Right cardiac atrium (tissue), 5 donors: ENCODE results near the gene GALNTL6. TPM values are rescaled to one million over a fixed set of nuclear protein-coding genes. Genes with fewer than 3 reads are reported as not detected.

Source experiments
- ATAC-seq, 2 donors: fragments of 200-7000 bp; cut with Tn5 transposase; one replicate each; pipeline versions ENCODE4 v1.8.0 to v1.9.1; 2020; ENCODE audit warnings: moderate library complexity in 2 of 2, mild to moderate bottlenecking in 1 of 2
- DNase-seq, 3 donors: peaks; one replicate each; pipeline ENCODE4 v3.0.0-alpha.2; 2020
- H3K27ac ChIP-seq: one replicate; pipeline ENCODE4 v1.5.1; 2013; ENCODE audit warnings: mild to moderate bottlenecking, low read length, control low read depth, moderate library complexity
- H3K27me3 ChIP-seq: one replicate; pipeline ENCODE4 v1.6.1; 2013; ENCODE audit not compliant: control insufficient read depth, insufficient read depth
- H3K4me1 ChIP-seq: one replicate; pipeline ENCODE4 v1.6.1; 2013; ENCODE audit warnings: low read length; ENCODE audit not compliant: control insufficient read depth, insufficient read depth
- H3K4me3 ChIP-seq: one replicate; pipeline ENCODE4 v1.5.1; 2013; ENCODE audit warnings: low read length, control low read depth
- H3K9me3 ChIP-seq: one replicate; pipeline ENCODE4 v1.6.1; 2013; ENCODE audit warnings: low read length; ENCODE audit not compliant: control insufficient read depth
- WGBS: extraction: QIAGEN DNeasy Blood & Tissue Kit; methylation state at CpG from one replicate; pipeline ENCODE4 v1.1.7; 2013; 5-methylcytosine and 5-hydroxymethylcytosine counted together
- intact Hi-C, 4 donors: fragments of 100-400 bp; cut with DNase I; formaldehyde crosslinking; loops; one replicate each; pipeline versions ENCODE4 v1.11.0 to v1.14.0; 2022 to 2023
- polyA plus RNA-seq: library from polyadenylated mRNA; stranded (reverse); fragments of 200-250 nt; gene quantifications from one replicate; pipeline ENCODE4 v1.2.3, GENCODE V29; 2013
- total RNA-seq, 4 donors: library from RNA; stranded (reverse); fragmentation: NEBNext Ultra II Directional; extraction: Animal tissue kit (Norgen Biotek cat#: 25700); gene quantifications; one replicate each; pipeline ENCODE4 v1.2.1, GENCODE V29; 2021
- donor health status: healthy with polysubstance abuse.
- donor health status: DM: no; HTN: yes; CAD: no.
- donor health status: DM: no; HTN: no; CAD: no.
- donor health status: DM: no; HTN: yes; CAD: no; lungs with severe emphysema.
- donor health status: DM: yes; HTN: yes; CAD: no.

GALNTL6 gene
- total and polyA plus RNA-seq, 5 donors, result not detected

DNA sequence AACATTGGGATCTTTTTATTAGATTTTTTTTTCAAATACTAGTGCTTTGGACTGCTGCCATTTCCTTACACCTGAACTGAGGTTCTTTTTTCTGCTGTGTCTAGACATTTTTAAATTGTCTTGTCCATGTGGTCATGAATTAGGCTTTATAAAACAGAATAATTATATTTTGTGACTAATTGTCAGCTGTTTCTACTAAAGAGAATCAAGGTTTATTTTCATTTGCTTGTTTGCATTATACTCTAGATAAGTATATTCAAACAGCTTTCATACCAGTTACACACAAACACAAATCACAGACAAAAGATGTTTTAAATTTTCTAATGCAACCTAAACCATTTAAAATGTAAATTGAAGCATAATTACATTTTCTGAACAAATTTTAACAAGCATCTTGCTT lies 194.7 kb downstream of the GALNTL6 start:
- intact Hi-C loops, result no loop called here

DNA sequence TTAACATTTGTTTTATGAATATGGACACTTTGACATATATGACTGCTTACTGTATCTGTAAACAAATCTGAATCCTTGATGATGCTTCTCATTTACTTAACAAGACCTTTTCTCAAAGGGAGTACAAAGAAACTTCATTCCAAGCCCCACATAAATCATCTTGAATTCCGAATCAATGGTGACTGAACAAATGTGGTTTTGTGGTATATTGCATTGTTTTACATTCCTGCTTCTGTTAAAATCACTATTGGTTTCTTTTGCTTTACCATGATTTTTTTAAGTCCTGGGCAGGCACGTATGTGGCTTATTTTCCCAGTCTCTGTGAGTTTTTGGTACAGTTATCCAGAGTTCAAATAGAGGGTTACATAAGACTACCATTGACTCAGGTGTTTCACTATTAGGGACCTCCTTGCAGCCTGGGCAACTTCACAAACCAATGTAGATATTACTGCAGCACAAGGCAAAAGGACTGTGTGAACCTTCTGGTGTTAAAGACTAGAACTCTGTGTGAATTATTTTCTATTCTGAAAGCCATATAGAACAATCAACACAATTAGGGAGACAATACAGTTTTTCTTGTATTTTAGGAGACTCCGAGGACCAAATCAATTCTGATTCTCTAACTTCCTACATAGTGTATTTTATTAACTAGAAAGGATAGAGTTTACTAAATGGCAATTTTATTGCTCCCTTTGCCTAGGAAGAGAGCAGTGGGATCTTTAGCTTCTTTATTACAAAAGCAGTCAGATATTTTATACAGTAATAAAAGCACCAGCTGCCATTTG lies 196.4 kb downstream of the GALNTL6 start:
- ATAC-seq (no peak), DNase-seq (no peak)
- 70% methylated on average over 3 of the region's 3 CpGs for WGBS
- Histone ChIP-seq H3K9me3 (no peaks in the 10 kb centered on the region), H3K27me3 (no peaks in the 10 kb centered on the region), H3K4me1 (no peaks in the 10 kb centered on the region), H3K4me3 (no peak overlapping the region), H3K27ac (no peak overlapping the region)
- intact Hi-C loops, result no loop called here

More for the DNA sequence above, 194.7 kb downstream of the GALNTL6 start:
- Histone ChIP-seq H3K27ac (no peak overlapping the region), H3K27me3 (no peaks in the 10 kb centered on the region), H3K4me1 (no peaks in the 10 kb centered on the region), H3K4me3 (no peak overlapping the region), H3K9me3 (no peaks in the 10 kb centered on the region)
- DNase-seq, result no peak
- ATAC-seq, result no peak

DNA sequence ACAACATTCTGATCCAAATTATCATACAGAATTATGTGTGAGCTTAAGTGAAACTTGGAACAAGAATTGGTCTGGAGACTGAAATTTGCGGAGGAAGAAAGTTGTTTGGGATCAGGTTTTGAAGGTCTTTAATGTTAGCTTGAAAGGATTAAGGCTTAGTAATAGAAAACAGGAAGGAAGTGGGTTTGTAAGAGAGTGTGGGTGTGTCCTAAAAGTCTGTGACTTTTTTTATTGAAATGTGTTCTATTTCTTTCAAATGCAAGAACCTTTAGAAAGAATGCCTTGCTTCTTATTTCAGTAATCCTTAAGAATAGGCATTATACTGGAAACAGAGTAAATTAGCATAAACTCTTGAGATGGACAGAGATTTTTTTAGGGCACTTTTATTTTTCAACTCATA lies 198.0 kb downstream of the GALNTL6 start:
- H3K9me3 ChIP-seq, result no peaks in the 10 kb centered on the region
- no peak overlapping the region for H3K4me3 ChIP-seq
- no peaks in the 10 kb centered on the region for H3K4me1 ChIP-seq
- DNase-seq (no peak), ATAC-seq (no peak)
- H3K27ac ChIP-seq, result no peak overlapping the region
- 51% methylated on average over 1 of the region's 1 CpG for WGBS
- intact Hi-C loops, result no loop called here
- no peaks in the 10 kb centered on the region for H3K27me3 ChIP-seq

DNA sequence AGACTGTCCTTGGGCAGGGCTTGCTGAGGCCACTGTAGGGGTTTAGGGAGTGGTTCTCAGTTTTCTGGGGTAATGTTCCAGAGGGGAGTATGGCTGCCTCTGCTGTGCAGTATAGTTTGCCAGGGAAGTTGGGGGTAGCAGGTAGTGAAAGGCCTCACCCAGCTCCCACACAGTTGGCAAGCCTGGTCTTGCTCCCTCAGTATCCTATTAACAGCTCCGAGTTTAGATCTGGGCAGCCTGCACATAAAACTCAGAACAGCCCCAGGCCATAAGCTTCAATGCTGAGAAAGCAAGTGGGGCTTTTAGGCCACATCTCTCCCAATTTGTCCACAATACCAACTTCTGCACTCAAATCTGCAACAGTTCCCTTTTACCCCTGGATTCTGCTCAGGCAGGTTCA lies 205.2 kb downstream of the GALNTL6 start:
- no peak for DNase-seq
- Histone ChIP-seq H3K9me3 (no peaks in the 10 kb centered on the region), H3K4me1 (no peaks in the 10 kb centered on the region), H3K27ac (no peak overlapping the region), H3K4me3 (no peak overlapping the region), H3K27me3 (no peaks in the 10 kb centered on the region)
- 76% methylated on average over 1 of the region's 1 CpG for WGBS
- ATAC-seq, result no peak
- intact Hi-C loops, result no loop called here

DNA sequence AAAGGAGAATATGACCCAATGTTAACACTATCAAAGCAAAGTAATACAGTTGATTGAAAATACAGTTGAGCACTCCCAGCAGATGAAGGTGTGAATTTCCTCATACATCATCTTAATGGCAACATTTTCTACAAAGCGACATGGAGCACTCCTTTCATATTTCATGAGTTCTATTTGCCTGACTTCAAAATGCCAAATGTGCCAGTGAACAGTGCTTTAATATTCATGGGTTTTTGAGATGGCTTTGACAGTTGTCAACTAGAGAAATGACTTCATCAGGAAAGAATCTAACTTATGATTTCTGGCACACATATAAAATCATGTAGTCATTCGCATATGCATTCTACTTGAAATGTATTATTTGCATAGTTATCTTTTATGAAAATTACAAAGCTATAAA lies 222.4 kb downstream of the GALNTL6 start:
- DNase-seq (no peak), ATAC-seq (no peak)
- H3K4me3 ChIP-seq, result no peak overlapping the region
- no peak overlapping the region for H3K27ac ChIP-seq
- no peaks in the 10 kb centered on the region for H3K27me3 ChIP-seq
- no peaks in the 10 kb centered on the region for H3K4me1 ChIP-seq
- WGBS, result 75% methylated on average over 2 of the region's 2 CpGs
- intact Hi-C loops, result no loop called here
- no peaks in the 10 kb centered on the region for H3K9me3 ChIP-seq

DNA sequence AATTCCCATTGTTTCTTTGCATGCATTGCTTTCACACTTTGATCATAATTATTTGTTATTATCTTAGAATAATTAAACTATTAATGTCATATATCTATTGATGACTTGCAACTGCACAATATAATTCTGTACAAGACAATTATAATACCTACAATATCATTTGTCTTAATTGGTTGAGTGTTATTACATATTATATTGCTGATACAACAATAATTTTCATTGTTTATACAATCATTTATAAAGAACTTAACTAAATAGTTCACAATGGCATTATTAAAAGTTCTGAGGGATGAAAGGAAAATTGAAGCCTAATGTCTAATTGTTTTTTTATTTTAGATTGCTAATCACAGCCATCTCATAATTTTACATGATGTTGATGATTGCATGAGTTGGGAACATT lies 227.6 kb downstream of the GALNTL6 start:
- DNase-seq (no peak), ATAC-seq (no peak)
- Histone ChIP-seq H3K4me3 (no peak overlapping the region), H3K27me3 (no peaks in the 10 kb centered on the region), H3K27ac (no peak overlapping the region), H3K4me1 (no peaks in the 10 kb centered on the region), H3K9me3 (no peaks in the 10 kb centered on the region)
- intact Hi-C loops, result no loop called here

DNA sequence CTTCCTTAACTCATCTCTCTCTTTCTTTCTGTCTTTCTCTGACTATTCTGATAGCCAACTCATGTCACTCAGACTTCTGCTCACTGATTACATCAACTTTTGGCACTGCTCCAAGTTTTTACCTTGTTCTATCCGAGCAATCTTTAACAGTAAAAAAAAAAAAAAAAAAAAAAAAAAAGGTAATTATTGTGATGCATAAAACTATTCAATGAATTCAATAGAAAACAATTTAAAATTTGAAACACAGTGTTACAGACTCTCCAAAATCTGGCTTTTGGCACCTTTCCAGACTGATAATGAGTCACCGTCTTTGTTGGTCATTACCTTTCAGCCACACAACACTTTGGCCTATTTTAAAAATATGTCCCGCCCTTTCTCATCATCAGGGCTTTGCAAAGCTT lies 229.5 kb downstream of the GALNTL6 start:
- whole genome bisulfite sequencing, result 48% methylated on average over 3 of the region's 3 CpGs
- DNase-seq, result no peak
- no peak overlapping the region for H3K4me3 ChIP-seq
- ATAC-seq, result no peak
- no peak overlapping the region for H3K27ac ChIP-seq
- H3K9me3 ChIP-seq, result no peaks in the 10 kb centered on the region
- intact Hi-C loops, result no loop called here
- no peaks in the 10 kb centered on the region for H3K27me3 ChIP-seq
- no peaks in the 10 kb centered on the region for H3K4me1 ChIP-seq

DNA sequence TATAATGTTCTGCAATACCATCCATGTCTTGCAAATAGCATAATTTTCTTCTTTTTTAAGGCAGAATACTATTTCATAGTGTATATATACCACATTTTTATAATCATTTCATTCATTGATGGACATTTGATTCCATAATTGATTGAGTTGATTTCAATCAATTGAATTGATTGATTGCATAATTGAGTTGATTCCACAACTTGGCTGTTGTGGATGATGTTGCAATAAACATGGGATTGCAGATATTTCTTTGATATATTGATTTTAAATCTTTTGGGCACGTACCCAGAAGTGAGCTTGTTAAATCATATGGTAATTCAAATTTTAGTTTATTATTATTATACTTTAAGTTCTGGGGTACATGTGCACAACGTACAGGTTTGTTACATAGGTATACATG lies 232.8 kb downstream of the GALNTL6 start:
- H3K4me1 ChIP-seq, result no peaks in the 10 kb centered on the region
- ATAC-seq (no peak), DNase-seq (no peak)
- WGBS, result 77% methylated on average over 2 of the region's 2 CpGs
- H3K27me3 ChIP-seq, result no peaks in the 10 kb centered on the region
- no peak overlapping the region for H3K4me3 ChIP-seq
- intact Hi-C loops, result no loop called here
- H3K27ac ChIP-seq, result no peak overlapping the region
- peaks cover under 1% of the 10 kb centered on the region for H3K9me3 ChIP-seq

DNA sequence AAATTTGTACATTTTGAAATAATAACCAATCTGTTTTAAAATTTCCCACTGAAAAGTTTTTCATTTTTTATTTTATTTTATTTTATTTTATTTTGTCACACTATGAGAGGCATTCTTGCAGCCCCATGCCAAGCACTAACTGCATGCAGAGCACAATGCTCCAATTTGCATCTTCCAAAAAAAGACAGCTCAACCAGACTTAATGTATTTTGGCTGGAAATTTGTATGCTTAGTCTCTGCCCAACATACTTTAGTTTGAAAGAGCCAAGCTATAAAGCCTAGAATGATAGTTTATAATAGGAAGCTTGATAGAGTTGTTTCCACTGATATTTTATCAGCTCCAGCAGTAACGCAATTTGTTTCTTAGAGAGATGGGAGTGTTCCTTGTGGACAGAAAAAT lies 235.5 kb downstream of the GALNTL6 start:
- WGBS, result 44% methylated on average over 1 of the region's 1 CpG
- Histone ChIP-seq H3K27ac (no peak overlapping the region), H3K4me1 (no peaks in the 10 kb centered on the region), H3K4me3 (no peak overlapping the region), H3K27me3 (no peaks in the 10 kb centered on the region), H3K9me3 (peaks cover 2% of the 10 kb centered on the region)
- intact Hi-C loops, result no loop called here
- no peak for ATAC-seq
- DNase-seq, result no peak

DNA sequence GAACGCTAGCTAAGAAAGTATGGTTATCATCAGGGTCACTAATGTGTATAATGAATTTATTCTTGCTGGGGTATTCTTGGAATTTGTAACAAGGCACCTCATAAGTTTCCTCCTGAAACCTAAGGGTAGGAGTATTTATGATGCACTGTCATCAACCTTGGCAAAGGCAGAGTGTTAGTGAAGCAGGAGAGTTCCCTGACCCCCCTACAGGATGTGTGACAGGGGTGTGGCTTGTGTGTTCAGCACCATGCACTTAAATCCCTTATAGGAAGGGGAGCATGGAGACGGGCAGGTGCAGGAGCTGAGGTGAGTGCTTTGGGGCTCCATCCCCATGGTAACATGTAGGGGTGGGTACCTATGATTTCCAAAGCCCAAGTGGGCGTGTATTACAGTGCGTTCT lies 237.7 kb downstream of the GALNTL6 start:
- no peaks in the 10 kb centered on the region for H3K27me3 ChIP-seq
- 67% methylated on average over 4 of the region's 4 CpGs for WGBS
- intact Hi-C loops, result no loop called here
- H3K27ac ChIP-seq, result no peak overlapping the region
- H3K9me3 ChIP-seq, result peaks cover 2% of the 10 kb centered on the region
- ATAC-seq, result no peak
- no peak for DNase-seq
- no peak overlapping the region for H3K4me3 ChIP-seq
- no peaks in the 10 kb centered on the region for H3K4me1 ChIP-seq

DNA sequence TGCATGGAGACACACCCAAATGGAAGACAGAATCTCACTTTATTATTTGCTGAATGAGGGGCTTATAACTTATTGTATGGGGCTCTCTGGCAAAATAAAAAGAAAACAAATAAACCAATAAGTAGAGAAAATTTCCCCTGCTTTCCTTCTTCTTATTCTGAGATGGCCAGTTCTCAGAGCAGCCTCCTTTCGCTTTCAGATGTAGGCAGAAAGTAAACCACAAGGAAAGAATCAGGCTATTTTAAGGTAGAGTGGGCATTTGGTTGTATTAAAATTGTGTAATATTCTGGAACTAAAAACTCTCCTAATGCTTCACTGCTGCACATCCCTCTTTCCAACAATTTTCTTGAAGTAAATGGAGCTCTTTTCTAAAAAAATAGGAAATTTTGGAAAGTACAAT lies 241.8 kb downstream of the GALNTL6 start:
- WGBS, result 78% methylated on average over 1 of the region's 1 CpG
- peaks cover 2% of the 10 kb centered on the region for H3K9me3 ChIP-seq
- no peaks in the 10 kb centered on the region for H3K27me3 ChIP-seq
- intact Hi-C loops, result no loop called here
- DNase-seq (no peak), ATAC-seq (no peak)
- no peak overlapping the region for H3K4me3 ChIP-seq
- H3K27ac ChIP-seq, result no peak overlapping the region
- no peaks in the 10 kb centered on the region for H3K4me1 ChIP-seq

DNA sequence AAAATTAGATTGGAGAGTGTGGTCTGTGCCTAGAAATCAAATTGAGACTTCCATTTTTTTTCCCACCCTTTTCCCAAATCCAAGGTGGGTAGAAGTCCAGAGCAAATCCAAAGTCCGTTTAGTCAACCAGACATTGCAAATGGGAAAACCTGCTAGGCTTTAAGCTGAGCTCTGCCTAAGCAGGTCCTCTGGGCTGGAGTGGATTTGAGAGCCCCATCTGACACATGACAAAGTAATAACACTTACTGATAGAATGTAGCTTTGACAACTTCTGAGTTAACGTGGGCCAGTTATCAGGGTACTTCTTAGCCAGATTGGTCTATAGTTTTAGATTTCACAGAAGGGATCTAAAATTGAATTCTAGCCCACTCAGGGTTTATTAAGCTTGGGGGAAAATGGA lies 242.3 kb downstream of the GALNTL6 start:
- Histone ChIP-seq H3K9me3 (peaks cover 2% of the 10 kb centered on the region), H3K27ac (no peak overlapping the region), H3K4me1 (no peaks in the 10 kb centered on the region), H3K4me3 (no peak overlapping the region), H3K27me3 (no peaks in the 10 kb centered on the region)
- intact Hi-C loops, result no loop called here
- ATAC-seq (no peak), DNase-seq (no peak)
- 48% methylated on average over 2 of the region's 2 CpGs for WGBS
